Neuronal stem cell (in vitro differentiated cells): ENCODE results near the gene AXIN1.
A peak's percentile ranks its signal among the peaks of the same experiment; 100 is the strongest.

ENCODE experiments used
- DNase-seq: peaks from one replicate; pipeline ENCODE4 v3.0.0-alpha.2; 2013; ENCODE audit warnings: low spot score
- H2AFZ ChIP-seq: one replicate; pipeline ENCODE4 v1.6.1; 2013; ENCODE audit warnings: mild to moderate bottlenecking, low read length, inconsistent platforms
- H2AK5ac ChIP-seq: 2 replicates; pipeline ENCODE4 v1.6.1; 2013; ENCODE audit warnings: low read depth, mild to moderate bottlenecking, inconsistent platforms, low read length, moderate library complexity, mixed read lengths
- H2BK120ac ChIP-seq: 2 replicates; pipeline ENCODE4 v1.6.1; 2013; ENCODE audit warnings: low read depth, mild to moderate bottlenecking, inconsistent platforms, low read length, moderate library complexity, mixed read lengths
- H2BK12ac ChIP-seq: one replicate; pipeline ENCODE4 v1.6.1; 2013; ENCODE audit warnings: low read length, inconsistent platforms
- H2BK15ac ChIP-seq: 2 replicates; pipeline ENCODE4 v1.6.1; 2013; ENCODE audit warnings: mild to moderate bottlenecking, low read length, inconsistent platforms, mixed read lengths
- H2BK5ac ChIP-seq: one replicate; pipeline ENCODE4 v1.6.1; 2013; ENCODE audit warnings: inconsistent platforms, mild to moderate bottlenecking, low read length, moderate library complexity
- H3K14ac ChIP-seq: one replicate; pipeline ENCODE4 v1.6.1; 2013; ENCODE audit warnings: low read length, inconsistent platforms
- H3K18ac ChIP-seq: 2 replicates; pipeline ENCODE4 v1.6.1; 2013; ENCODE audit warnings: low read length, inconsistent platforms
- H3K23ac ChIP-seq: 2 replicates; pipeline ENCODE4 v1.6.1; 2013; ENCODE audit warnings: low read depth, mild to moderate bottlenecking, mixed read lengths, low read length, inconsistent platforms; ENCODE audit not compliant: poor library complexity
- H3K27ac ChIP-seq: replicated peaks from 3 replicates; pipeline ENCODE4 v1.5.1; 2013; ENCODE audit warnings: low read length, inconsistent platforms
- H3K27me3 ChIP-seq, 3 experiments: 2 replicates each; pipeline ENCODE4 v1.6.1; 2013; ENCODE audit warnings: low read length in 3 of 3, mild to moderate bottlenecking in 2 of 3, inconsistent platforms in 1 of 3, low read depth in 1 of 3, mixed read lengths in 1 of 3, moderate library complexity in 1 of 3; ENCODE audit not compliant: control insufficient read depth in 3 of 3, insufficient read depth in 3 of 3
- H3K36me3 ChIP-seq, 2 donors: replicated peaks in 1 of 2; 2 replicates each; pipeline ENCODE4 v1.6.1; 2013; ENCODE audit warnings: low read length in 2 of 2; ENCODE audit not compliant: control insufficient read depth in 2 of 2, insufficient read depth in 2 of 2
- H3K4ac ChIP-seq: 2 replicates; pipeline ENCODE4 v1.6.1; 2013; ENCODE audit warnings: inconsistent platforms, mild to moderate bottlenecking, low read length, moderate library complexity
- H3K4me1 ChIP-seq, 2 donors: 1 replicate in 1 of 2; 2 replicates in 1 of 2; pipeline ENCODE4 v1.6.1; 2013; ENCODE audit warnings: low read length in 2 of 2, low read depth in 1 of 2; ENCODE audit not compliant: control insufficient read depth in 2 of 2, insufficient read depth in 1 of 2
- H3K4me2 ChIP-seq: one replicate; pipeline ENCODE4 v1.6.1; 2013; ENCODE audit warnings: mild to moderate bottlenecking, low read length, inconsistent platforms; ENCODE audit not compliant: insufficient read depth, poor library complexity, severe bottlenecking
- H3K4me3 ChIP-seq, 2 donors: 2 replicates each; pipeline ENCODE4 v1.5.1; 2013; ENCODE audit warnings: low read length in 2 of 2, mild to moderate bottlenecking in 2 of 2, inconsistent platforms in 1 of 2, moderate library complexity in 1 of 2
- H3K79me1 ChIP-seq: one replicate; pipeline ENCODE4 v1.6.1; 2013; ENCODE audit warnings: low read depth, mild to moderate bottlenecking, inconsistent platforms, low read length, moderate library complexity
- H3K9ac ChIP-seq: one replicate; pipeline ENCODE4 v1.6.1; 2013; ENCODE audit warnings: mild to moderate bottlenecking, low read depth, low read length, inconsistent platforms; ENCODE audit not compliant: poor library complexity
- H3K9me3 ChIP-seq, 2 donors: replicated peaks in 1 of 2; 2 replicates each; pipeline versions ENCODE3 to v1.6.1; 2013; ENCODE audit warnings: low read length in 2 of 2, mild to moderate bottlenecking in 2 of 2, inconsistent platforms in 1 of 2, low read depth in 1 of 2, mixed read lengths in 1 of 2, moderate library complexity in 1 of 2; ENCODE audit not compliant: control insufficient read depth in 2 of 2, insufficient read depth in 1 of 2
- H4K8ac ChIP-seq: one replicate; pipeline ENCODE4 v1.6.1; 2013; ENCODE audit warnings: low read depth, mild to moderate bottlenecking, inconsistent platforms, low read length, moderate library complexity
- H4K91ac ChIP-seq: one replicate; pipeline ENCODE4 v1.6.1; 2013; ENCODE audit warnings: low read length, low read depth, mild to moderate bottlenecking, inconsistent platforms; ENCODE audit not compliant: poor library complexity
- WGBS, 2 donors: extraction: QIAGEN DNeasy Blood & Tissue Kit; methylation state at CpG; one replicate each; pipeline ENCODE4 v1.1.7; 2013; ENCODE audit warnings: missing lambda C conversion rate in 2 of 2, mixed read lengths in 1 of 2; ENCODE audit not compliant: insufficient read length in 2 of 2, insufficient replicate concordance in 1 of 2; ENCODE audit errors: extremely low coverage in 2 of 2; 5-methylcytosine and 5-hydroxymethylcytosine counted together

AXIN1 gene

GRCh38 chr16:361872-362701 is 9.6 kb upstream of the AXIN1 start:
- peak overlapping the region; percentile 60 for H2AFZ ChIP-seq
- peak overlapping the region; percentile 78 for H2BK5ac ChIP-seq
- H3K4ac ChIP-seq: no peak overlapping the region
- H3K9me3 ChIP-seq: no peaks in the 10 kb centered on the region
- peak overlapping the region; percentile 79 for H4K91ac ChIP-seq
- peak overlapping the region; percentile 99 for H3K14ac ChIP-seq
- H3K27me3 ChIP-seq: peaks cover 0 to 2% (median 0%) of the 10 kb centered on the region in 3 experiments
- peak overlapping the region; percentile 99 for H2AK5ac ChIP-seq
- H3K79me1 ChIP-seq: peaks cover 3% of the 10 kb centered on the region
- peak overlapping the region; percentile 93 for H3K23ac ChIP-seq
- peak overlapping the region; percentile 31 for H2BK12ac ChIP-seq
- H3K9ac ChIP-seq: no peak overlapping the region
- peak; percentile 63 for DNase-seq
- WGBS, 2 donors: no CpG with 5 or more reads among the region's 30 CpGs
- H3K4me3 ChIP-seq: no peak overlapping the region
- no peak overlapping the region for H3K4me2 ChIP-seq
- no peak overlapping the region for H3K27ac ChIP-seq
- H2BK120ac ChIP-seq: no peak overlapping the region
- H2BK15ac ChIP-seq: peak overlapping the region; percentile 13
- peaks cover 3 to 11% of the 10 kb centered on the region in 2 donors for H3K36me3 ChIP-seq
- no peak overlapping the region for H4K8ac ChIP-seq
- peaks cover 0 to 11% of the 10 kb centered on the region in 2 donors for H3K4me1 ChIP-seq
- peak overlapping the region; percentile 74 for H3K18ac ChIP-seq

DNA sequence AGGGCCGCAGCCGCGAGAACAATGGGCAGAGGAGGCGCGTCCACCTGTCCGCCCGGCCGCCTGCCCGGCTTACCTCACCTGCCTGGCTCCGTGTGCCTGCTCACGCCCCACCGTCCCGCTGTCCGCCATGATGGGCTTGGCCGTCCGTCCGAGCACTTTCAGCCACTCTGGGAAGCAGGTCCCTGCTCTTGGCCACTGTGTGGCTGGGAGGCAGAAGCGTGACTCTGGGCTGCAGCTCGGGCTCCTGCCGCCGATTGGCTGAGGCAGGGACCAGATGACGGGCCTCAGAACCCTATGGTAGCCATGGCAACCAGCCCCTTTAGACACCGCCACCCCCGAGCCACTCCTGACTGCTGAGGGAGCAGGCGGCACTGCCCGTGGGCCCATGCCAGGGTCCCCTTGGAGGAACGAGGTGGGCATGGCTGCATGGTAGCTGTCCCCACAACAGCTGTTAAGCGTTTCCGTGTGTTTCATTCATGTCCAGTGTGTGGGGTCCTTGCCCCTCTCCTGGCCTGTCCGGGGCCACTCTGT is 8.9 kb upstream of the AXIN1 start:
- Histone ChIP-seq H2AFZ (no peak overlapping the region), H3K79me1 (peaks cover 7% of the 10 kb centered on the region), H3K27ac (no peak overlapping the region), H4K8ac (no peak overlapping the region), H3K4me3 (no peak overlapping the region), H2BK12ac (peak overlapping the region; percentile 90), H2BK5ac (peak overlapping the region; percentile 78), H4K91ac (peak overlapping the region; percentile 53), H2BK15ac (peak overlapping the region; percentile 13), H3K4ac (no peak overlapping the region), H3K27me3 (peaks cover 0 to 2% (median 0%) of the 10 kb centered on the region in 3 experiments), H3K9me3 (no peaks in the 10 kb centered on the region), H3K18ac (peak overlapping the region; percentile 89), H3K9ac (peak overlapping the region; percentile 60), H3K4me1 (peaks cover 0 to 11% of the 10 kb centered on the region in 2 donors), H3K4me2 (peak overlapping the region; percentile 11), H3K36me3 (peaks cover under 1 to 4% of the 10 kb centered on the region in 2 donors), H3K23ac (peak overlapping the region; percentile 34), H2AK5ac (peak overlapping the region; percentile 99), H3K14ac (peak overlapping the region; percentile 99), H2BK120ac (peak overlapping the region; percentile 61)
- no peak for DNase-seq
- WGBS, 2 donors: no CpG with 5 or more reads among the region's 30 CpGs

DNA sequence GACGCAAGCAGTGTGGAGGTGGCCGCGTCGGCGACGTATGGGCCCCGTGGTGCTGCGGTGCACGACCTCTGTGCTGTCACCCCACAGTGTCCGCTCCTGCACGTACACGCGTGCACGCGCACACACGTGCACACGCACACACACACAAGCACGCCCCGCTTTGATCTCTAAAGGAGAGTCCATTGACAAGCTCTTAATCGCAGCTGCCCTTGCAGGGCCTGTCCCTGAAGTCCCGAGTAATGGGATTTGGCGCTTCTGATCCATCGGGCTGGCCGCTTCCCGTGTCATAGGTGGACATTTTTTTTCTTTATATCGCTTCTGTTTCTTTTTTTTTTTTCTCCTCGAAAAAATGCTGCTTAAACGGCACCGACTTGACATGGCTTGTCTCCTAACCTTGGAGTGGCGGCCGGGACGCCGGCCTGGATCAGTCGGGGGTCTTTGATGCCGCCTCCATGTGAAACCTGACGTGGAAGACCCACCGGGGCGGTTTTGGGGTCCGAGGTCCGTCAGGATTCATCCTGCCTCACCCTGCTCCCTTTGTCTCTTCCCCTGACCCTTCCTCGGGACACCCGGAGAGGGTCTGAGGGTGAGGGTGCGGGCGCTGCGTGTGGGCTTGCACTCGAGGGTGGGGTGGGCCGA is 8.3 kb upstream of the AXIN1 start:
- H3K18ac ChIP-seq: peak overlapping the region; percentile 89
- no peak overlapping the region for H3K27ac ChIP-seq
- no peaks in the 10 kb centered on the region for H3K36me3 ChIP-seq
- H3K9ac ChIP-seq: no peak overlapping the region
- peak overlapping the region; percentile 11 for H3K4me2 ChIP-seq
- H3K14ac ChIP-seq: peak overlapping the region; percentile 99
- peak overlapping the region; percentile 90 for H2BK12ac ChIP-seq
- WGBS, 2 donors: no CpG with 5 or more reads among the region's 47 CpGs
- H4K91ac ChIP-seq: no peak overlapping the region
- H3K9me3 ChIP-seq: no peaks in the 10 kb centered on the region
- peaks cover 7% of the 10 kb centered on the region for H3K79me1 ChIP-seq
- no peak overlapping the region for H2AFZ ChIP-seq
- H3K4ac ChIP-seq: no peak overlapping the region
- no peak overlapping the region for H3K4me3 ChIP-seq
- H4K8ac ChIP-seq: no peak overlapping the region
- H2BK15ac ChIP-seq: peak overlapping the region; percentile 13
- H2BK5ac ChIP-seq: no peak overlapping the region
- H3K23ac ChIP-seq: peak overlapping the region; percentile 89
- peak overlapping the region; percentile 61 for H2BK120ac ChIP-seq
- H3K27me3 ChIP-seq: peaks cover 0 to 2% (median 0%) of the 10 kb centered on the region in 3 experiments
- peak overlapping the region; percentile 99 for H2AK5ac ChIP-seq
- peaks cover 0 to 11% of the 10 kb centered on the region in 2 donors for H3K4me1 ChIP-seq
- no peak for DNase-seq
